PC-3 (cell line): ENCODE data around the gene ITM2C.

Experiments
- EZH2phosphoT487 ChIP-seq: fragments of 300-600 bp; sonication (generic); IDR thresholded peaks from 2 replicates; pipeline ENCODE4 v1.6.1; 2018; ENCODE audit warnings: mild to moderate bottlenecking, antibody characterized with exemption, low read length, borderline replicate concordance
- TF ChIP-seq, protein P1 (sequence below): fragments of 300-600 bp; sonication (generic); conservative IDR thresholded peaks from 2 replicates; pipeline ENCODE4 v1.5.1; 2017; ENCODE audit warnings: antibody characterized with exemption, low read depth, mild to moderate bottlenecking, low read length

GRCh38 chr2:230816735-230817134, 48.0 kb upstream of the ITM2C start:
- TF ChIP-seq, protein P1, sequence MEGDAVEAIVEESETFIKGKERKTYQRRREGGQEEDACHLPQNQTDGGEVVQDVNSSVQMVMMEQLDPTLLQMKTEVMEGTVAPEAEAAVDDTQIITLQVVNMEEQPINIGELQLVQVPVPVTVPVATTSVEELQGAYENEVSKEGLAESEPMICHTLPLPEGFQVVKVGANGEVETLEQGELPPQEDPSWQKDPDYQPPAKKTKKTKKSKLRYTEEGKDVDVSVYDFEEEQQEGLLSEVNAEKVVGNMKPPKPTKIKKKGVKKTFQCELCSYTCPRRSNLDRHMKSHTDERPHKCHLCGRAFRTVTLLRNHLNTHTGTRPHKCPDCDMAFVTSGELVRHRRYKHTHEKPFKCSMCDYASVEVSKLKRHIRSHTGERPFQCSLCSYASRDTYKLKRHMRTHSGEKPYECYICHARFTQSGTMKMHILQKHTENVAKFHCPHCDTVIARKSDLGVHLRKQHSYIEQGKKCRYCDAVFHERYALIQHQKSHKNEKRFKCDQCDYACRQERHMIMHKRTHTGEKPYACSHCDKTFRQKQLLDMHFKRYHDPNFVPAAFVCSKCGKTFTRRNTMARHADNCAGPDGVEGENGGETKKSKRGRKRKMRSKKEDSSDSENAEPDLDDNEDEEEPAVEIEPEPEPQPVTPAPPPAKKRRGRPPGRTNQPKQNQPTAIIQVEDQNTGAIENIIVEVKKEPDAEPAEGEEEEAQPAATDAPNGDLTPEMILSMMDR = no peak
- TF ChIP-seq EZH2phosphoT487 = no peak
